GM12878 (cell line): ENCODE data around the gene NTN1. TPM values are rescaled to one million over a fixed set of nuclear protein-coding genes. Genes with fewer than 3 reads are reported as not detected.

Experiments
- ATAC-seq: fragments of 200-7000 bp; cut with Tn5 transposase; 3 replicates; pipeline ENCODE4 v1.9.1; 2020; ENCODE audit warnings: mild to moderate bottlenecking, moderate library complexity
- BruUV-seq: library from RNA; stranded (reverse); fragments of 400-500 nt; replicated peaks from 2 replicates; lab custom pipeline; 2021; lab: Mats Ljungman, UMichigan
- CTCF ChIA-PET: fragments of 300-600 bp; sonication (Branson Sonifier 250); formaldehyde crosslinking; extraction: SDS; loops from one replicate; lab custom pipeline; 2021; ENCODE audit warnings: inconsistent platforms; lab: Yijun Ruan, JAX
- POLR2A ChIA-PET: fragments of 350-600 bp; formaldehyde crosslinking; extraction: SDS; loops from one replicate; lab custom pipeline; 2021; ENCODE audit warnings: inconsistent platforms; lab: Charles Lee
- RAD21 ChIA-PET: fragments of 300-600 bp; sonication (Branson Sonifier 250); formaldehyde crosslinking; loops from one replicate; lab custom pipeline; 2023; ENCODE audit warnings: antibody characterized with exemption; ENCODE audit not compliant: unreplicated experiment; lab: Charles Lee
- SMC1A ChIA-PET: fragments of 300-600 bp; sonication (Branson Sonifier 250); formaldehyde crosslinking; loops from one replicate; lab custom pipeline; 2023; ENCODE audit not compliant: unreplicated experiment, uncharacterized antibody; lab: Charles Lee
- DNase-seq: peaks from one replicate; pipeline ENCODE4 v3.0.0-alpha.2; 2011; ENCODE audit warnings: low read depth, low spot score
- FAIRE-seq: peaks from 3 replicates; lab custom pipeline; 2011; peaks lifted over from hg19 to GRCh38; lab: Jason Lieb, UNC
- H2AFZ ChIP-seq: 2 replicates; pipeline ENCODE4 v1.6.0; 2011; ENCODE audit warnings: low read depth, low read length, control low read depth; ENCODE audit not compliant: control insufficient read depth
- H3K27ac ChIP-seq: 2 replicates; pipeline ENCODE4 v1.5.1; 2011; ENCODE audit warnings: control low read depth; ENCODE audit not compliant: control insufficient read depth, insufficient read depth
- H3K27me3 ChIP-seq, 2 experiments: replicated peaks in 1 of 2; 2 replicates each; pipeline versions ENCODE4 v1.6.0 to v1.6.1; 2011; ENCODE audit warnings: low read length in 1 of 2; ENCODE audit not compliant: control insufficient read depth in 2 of 2, insufficient read depth in 2 of 2
- H3K36me3 ChIP-seq, 2 experiments: 2 replicates each; pipeline ENCODE4 v1.5.1; 2011; ENCODE audit warnings: low read length in 1 of 2; ENCODE audit not compliant: control insufficient read depth in 2 of 2, insufficient read depth in 2 of 2
- H3K4me1 ChIP-seq: 2 replicates; pipeline ENCODE4 v1.6.1; 2011; ENCODE audit warnings: mild to moderate bottlenecking, low read length, moderate library complexity, mixed read lengths; ENCODE audit not compliant: control insufficient read depth, insufficient read depth
- H3K4me2 ChIP-seq: 2 replicates; pipeline ENCODE4 v1.6.0; 2011; ENCODE audit warnings: control low read depth; ENCODE audit not compliant: control insufficient read depth, insufficient read depth
- H3K4me3 ChIP-seq: fragments of 200-600 bp; sonication (generic); 2 replicates; pipeline ENCODE4 v1.5.1; 2016
- H3K79me2 ChIP-seq: 2 replicates; pipeline ENCODE4 v1.6.0; 2011; ENCODE audit warnings: low read length; ENCODE audit not compliant: control insufficient read depth, insufficient read depth
- H3K9ac ChIP-seq: 2 replicates; pipeline ENCODE4 v1.8.0; 2011; ENCODE audit warnings: low read length, control low read depth, mixed read lengths; ENCODE audit not compliant: control insufficient read depth, insufficient read depth
- H3K9me3 ChIP-seq: replicated peaks from 3 replicates; pipeline ENCODE4 v1.5.1; 2011; ENCODE audit warnings: mild to moderate bottlenecking, low read length; ENCODE audit not compliant: control insufficient read depth, insufficient read depth
- H4K20me1 ChIP-seq: 2 replicates; pipeline ENCODE4 v1.6.0; 2011; ENCODE audit not compliant: control insufficient read depth, insufficient read depth
- ASH2L ChIP-seq: fragments of 300-600, 200-600 bp; sonication (generic); IDR thresholded peaks from 2 replicates; pipeline ENCODE4 v1.6.1; 2017; ENCODE audit warnings: low read depth, mild to moderate bottlenecking, borderline replicate concordance
- BCLAF1 ChIP-seq: fragments of 450-650 bp; IDR thresholded peaks from 2 replicates; pipeline ENCODE4 v1.6.1; 2017; ENCODE audit warnings: antibody characterized with exemption, mild to moderate bottlenecking, moderate library complexity
- BRCA1 ChIP-seq: IDR thresholded peaks from 2 replicates; pipeline ENCODE4 v1.6.1; 2011; ENCODE audit warnings: low read depth, low read length, improper control_type of control experiment
- IRF4 ChIP-seq: IDR thresholded peaks from 2 replicates; pipeline ENCODE4 v1.6.1; 2011; ENCODE audit warnings: low read depth, low read length
- MEF2A ChIP-seq: IDR thresholded peaks from 2 replicates; pipeline ENCODE4 v1.6.1; 2011; ENCODE audit warnings: low read depth, mild to moderate bottlenecking, low read length, moderate library complexity; ENCODE audit not compliant: insufficient read depth
- PKNOX1 ChIP-seq: fragments of 450-650 bp; IDR thresholded peaks from 2 replicates; pipeline ENCODE4 v1.6.1; 2016; ENCODE audit warnings: mild to moderate bottlenecking
- RUNX3 ChIP-seq: IDR thresholded peaks from 2 replicates; pipeline ENCODE4 v1.6.1; 2012; ENCODE audit warnings: low read length, inconsistent platforms
- TARDBP ChIP-seq: IDR thresholded peaks from 2 replicates; pipeline ENCODE4 v1.6.1; 2016; ENCODE audit warnings: borderline replicate concordance
- ZSCAN29 ChIP-seq: fragments of 450-650 bp; IDR thresholded peaks from 2 replicates; pipeline ENCODE4 v1.6.1; 2017; ENCODE audit warnings: mild to moderate bottlenecking, moderate library complexity
- WGBS: methylation state at CpG from one replicate; pipeline ENCODE4 v1.1.6; 2016; ENCODE audit warnings: low lambda C conversion rate; ENCODE audit not compliant: insufficient replicate concordance, insufficient coverage; ENCODE audit errors: missing lambda C conversion rate; 5-methylcytosine and 5-hydroxymethylcytosine counted together
- in situ Hi-C: fragments of 300-500 bp; cut with MboI; formaldehyde crosslinking; loops from 9 replicates; pipeline ENCODE4 v1.14.3; 2018; ENCODE audit warnings: mixed read lengths
- intact Hi-C: fragments of 100-400 bp; cut with micrococcal nuclease; formaldehyde crosslinking; loops from one replicate; pipeline ENCODE4 v1.14.2; 2022; ENCODE audit not compliant: unreplicated experiment
- polyA plus RNA-seq, 11 experiments: library from polyadenylated mRNA; depleted of rRNA in 4 of 11; unstranded in 6 of 11; stranded (reverse) in 5 of 11; fragments of >200 nt; fragmentation: Nextera tagmentation in 4 of 11; fragmentation: Illumina TruSeq in 1 of 11; extraction: Ambion mirVana in 4 of 11; extraction: Trizol in 1 of 11; gene quantifications; 1 replicate in 1 of 11; 2 replicates in 10 of 11; pipeline versions ENCODE4 v1.2.1 to v1.2.3, GENCODE V29; 2011 to 2016; ENCODE audit warnings: inconsistent platforms in 2 of 11, missing spikeins in 2 of 11, low read depth in 1 of 11
- total RNA-seq, 4 experiments: library from RNA; depleted of rRNA in 3 of 4; stranded (reverse); fragments of >200 nt in 3 of 4; fragmentation: Illumina TruSeq in 1 of 4; extraction: Trizol in 1 of 4; gene quantifications; 2 replicates each; pipeline versions ENCODE4 v1.2.1 to v1.2.3, GENCODE V29; 2013 to 2021
- TF ChIP-seq, protein P1 (sequence below): fragments of 450-650 bp; IDR thresholded peaks from 2 replicates; pipeline ENCODE4 v1.6.1; 2017; ENCODE audit warnings: mild to moderate bottlenecking, moderate library complexity
- TF ChIP-seq, protein P2 (sequence below): IDR thresholded peaks from 2 replicates; pipeline ENCODE4 v1.6.1; 2012; ENCODE audit warnings: mild to moderate bottlenecking, low read depth, low read length

Gene NTN1
- total and polyA plus RNA-seq, 10 of the 15 experiments (the other 5 are each of a cell fraction or from before 2014, with no cell fraction given): 0.02 to 0.89 (median 0.35) TPM

DNA sequence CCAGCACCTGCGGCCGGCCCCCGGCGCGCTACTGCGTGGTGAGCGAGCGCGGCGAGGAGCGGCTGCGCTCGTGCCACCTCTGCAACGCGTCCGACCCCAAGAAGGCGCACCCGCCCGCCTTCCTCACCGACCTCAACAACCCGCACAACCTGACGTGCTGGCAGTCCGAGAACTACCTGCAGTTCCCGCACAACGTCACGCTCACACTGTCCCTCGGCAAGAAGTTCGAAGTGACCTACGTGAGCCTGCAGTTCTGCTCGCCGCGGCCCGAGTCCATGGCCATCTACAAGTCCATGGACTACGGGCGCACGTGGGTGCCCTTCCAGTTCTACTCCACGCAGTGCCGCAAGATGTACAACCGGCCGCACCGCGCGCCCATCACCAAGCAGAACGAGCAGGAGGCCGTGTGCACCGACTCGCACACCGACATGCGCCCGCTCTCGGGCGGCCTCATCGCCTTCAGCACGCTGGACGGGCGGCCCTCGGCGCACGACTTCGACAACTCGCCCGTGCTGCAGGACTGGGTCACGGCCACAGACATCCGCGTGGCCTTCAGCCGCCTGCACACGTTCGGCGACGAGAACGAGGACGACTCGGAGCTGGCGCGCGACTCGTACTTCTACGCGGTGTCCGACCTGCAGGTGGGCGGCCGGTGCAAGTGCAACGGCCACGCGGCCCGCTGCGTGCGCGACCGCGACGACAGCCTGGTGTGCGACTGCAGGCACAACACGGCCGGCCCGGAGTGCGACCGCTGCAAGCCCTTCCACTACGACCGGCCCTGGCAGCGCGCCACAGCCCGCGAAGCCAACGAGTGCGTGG, 1.5 kb downstream of the NTN1 start:
- no peak for FAIRE-seq
- POLR2A ChIA-PET: no interaction called here
- 51% methylated on average over 103 of the region's 106 CpGs for WGBS
- H3K4me3 ChIP-seq: no peak overlapping the region; the same call in 1 of the 2 replicates
- peaks cover 15% of the 10 kb centered on the region for H3K4me1 ChIP-seq
- no peak overlapping the region for H3K9ac ChIP-seq
- SMC1A ChIA-PET: no interaction called here
- TF ChIP-seq IRF4 (no peak), ZSCAN29 (no peak), BRCA1 (no peak), TARDBP (no peak), BCLAF1 (no peak), MEF2A (no peak), PKNOX1 (no peak), ASH2L (no peak), RUNX3 (no peak)
- TF ChIP-seq, protein P1, sequence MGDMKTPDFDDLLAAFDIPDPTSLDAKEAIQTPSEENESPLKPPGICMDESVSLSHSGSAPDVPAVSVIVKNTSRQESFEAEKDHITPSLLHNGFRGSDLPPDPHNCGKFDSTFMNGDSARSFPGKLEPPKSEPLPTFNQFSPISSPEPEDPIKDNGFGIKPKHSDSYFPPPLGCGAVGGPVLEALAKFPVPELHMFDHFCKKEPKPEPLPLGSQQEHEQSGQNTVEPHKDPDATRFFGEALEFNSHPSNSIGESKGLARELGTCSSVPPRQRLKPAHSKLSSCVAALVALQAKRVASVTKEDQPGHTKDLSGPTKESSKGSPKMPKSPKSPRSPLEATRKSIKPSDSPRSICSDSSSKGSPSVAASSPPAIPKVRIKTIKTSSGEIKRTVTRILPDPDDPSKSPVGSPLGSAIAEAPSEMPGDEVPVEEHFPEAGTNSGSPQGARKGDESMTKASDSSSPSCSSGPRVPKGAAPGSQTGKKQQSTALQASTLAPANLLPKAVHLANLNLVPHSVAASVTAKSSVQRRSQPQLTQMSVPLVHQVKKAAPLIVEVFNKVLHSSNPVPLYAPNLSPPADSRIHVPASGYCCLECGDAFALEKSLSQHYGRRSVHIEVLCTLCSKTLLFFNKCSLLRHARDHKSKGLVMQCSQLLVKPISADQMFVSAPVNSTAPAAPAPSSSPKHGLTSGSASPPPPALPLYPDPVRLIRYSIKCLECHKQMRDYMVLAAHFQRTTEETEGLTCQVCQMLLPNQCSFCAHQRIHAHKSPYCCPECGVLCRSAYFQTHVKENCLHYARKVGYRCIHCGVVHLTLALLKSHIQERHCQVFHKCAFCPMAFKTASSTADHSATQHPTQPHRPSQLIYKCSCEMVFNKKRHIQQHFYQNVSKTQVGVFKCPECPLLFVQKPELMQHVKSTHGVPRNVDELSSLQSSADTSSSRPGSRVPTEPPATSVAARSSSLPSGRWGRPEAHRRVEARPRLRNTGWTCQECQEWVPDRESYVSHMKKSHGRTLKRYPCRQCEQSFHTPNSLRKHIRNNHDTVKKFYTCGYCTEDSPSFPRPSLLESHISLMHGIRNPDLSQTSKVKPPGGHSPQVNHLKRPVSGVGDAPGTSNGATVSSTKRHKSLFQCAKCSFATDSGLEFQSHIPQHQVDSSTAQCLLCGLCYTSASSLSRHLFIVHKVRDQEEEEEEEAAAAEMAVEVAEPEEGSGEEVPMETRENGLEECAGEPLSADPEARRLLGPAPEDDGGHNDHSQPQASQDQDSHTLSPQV: no peak
- TF ChIP-seq, protein P2, sequence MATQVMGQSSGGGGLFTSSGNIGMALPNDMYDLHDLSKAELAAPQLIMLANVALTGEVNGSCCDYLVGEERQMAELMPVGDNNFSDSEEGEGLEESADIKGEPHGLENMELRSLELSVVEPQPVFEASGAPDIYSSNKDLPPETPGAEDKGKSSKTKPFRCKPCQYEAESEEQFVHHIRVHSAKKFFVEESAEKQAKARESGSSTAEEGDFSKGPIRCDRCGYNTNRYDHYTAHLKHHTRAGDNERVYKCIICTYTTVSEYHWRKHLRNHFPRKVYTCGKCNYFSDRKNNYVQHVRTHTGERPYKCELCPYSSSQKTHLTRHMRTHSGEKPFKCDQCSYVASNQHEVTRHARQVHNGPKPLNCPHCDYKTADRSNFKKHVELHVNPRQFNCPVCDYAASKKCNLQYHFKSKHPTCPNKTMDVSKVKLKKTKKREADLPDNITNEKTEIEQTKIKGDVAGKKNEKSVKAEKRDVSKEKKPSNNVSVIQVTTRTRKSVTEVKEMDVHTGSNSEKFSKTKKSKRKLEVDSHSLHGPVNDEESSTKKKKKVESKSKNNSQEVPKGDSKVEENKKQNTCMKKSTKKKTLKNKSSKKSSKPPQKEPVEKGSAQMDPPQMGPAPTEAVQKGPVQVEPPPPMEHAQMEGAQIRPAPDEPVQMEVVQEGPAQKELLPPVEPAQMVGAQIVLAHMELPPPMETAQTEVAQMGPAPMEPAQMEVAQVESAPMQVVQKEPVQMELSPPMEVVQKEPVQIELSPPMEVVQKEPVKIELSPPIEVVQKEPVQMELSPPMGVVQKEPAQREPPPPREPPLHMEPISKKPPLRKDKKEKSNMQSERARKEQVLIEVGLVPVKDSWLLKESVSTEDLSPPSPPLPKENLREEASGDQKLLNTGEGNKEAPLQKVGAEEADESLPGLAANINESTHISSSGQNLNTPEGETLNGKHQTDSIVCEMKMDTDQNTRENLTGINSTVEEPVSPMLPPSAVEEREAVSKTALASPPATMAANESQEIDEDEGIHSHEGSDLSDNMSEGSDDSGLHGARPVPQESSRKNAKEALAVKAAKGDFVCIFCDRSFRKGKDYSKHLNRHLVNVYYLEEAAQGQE: no peak
- H3K79me2 ChIP-seq: no peaks in the 10 kb centered on the region
- no peaks in the 10 kb centered on the region for H4K20me1 ChIP-seq
- H3K36me3 ChIP-seq: no peaks in the 10 kb centered on the region
- intact Hi-C loops: no loop called here
- H3K27ac ChIP-seq: no peak overlapping the region
- RAD21 ChIA-PET: no interaction called here
- ATAC-seq: no peak
- peaks cover 17 to 26% of the 10 kb centered on the region in 2 experiments for H3K27me3 ChIP-seq
- no TSS peak for BruUV-seq
- CTCF ChIA-PET: no interaction called here
- H3K9me3 ChIP-seq: peaks cover 5% of the 10 kb centered on the region; the same call in 2 of the 3 replicates
- no peak overlapping the region; the same call in 1 of the 2 replicates for H2AFZ ChIP-seq
- H3K4me2 ChIP-seq: peak overlapping the region; percentile 90
- DNase-seq: no peak
- in situ Hi-C loops: no loop called here
